ENCODE measurements around the gene ZNF425. TPM values are rescaled to one million over a fixed set of nuclear protein-coding genes. Genes with fewer than 3 reads are reported as not detected.

ZNF425 gene
- total RNA-seq, 6 donors from 2014 or later: 1.4 to 3.1 (median 1.8) TPM

GRCh38 chr7:149081914-149082313 lies 44.2 kb downstream of the ZNF425 start:
- Histone ChIP-seq H3K27ac (no peak overlapping the region), H3K4me3 (no peak overlapping the region), H3K36me3 (peaks cover 0 to 14% (median 0%) of the 10 kb centered on the region in 4 donors), H3K4me1 (no peaks in the 10 kb centered on the region), H3K9me3 (no peaks in the 10 kb centered on the region), H3K27me3 (no peaks in the 10 kb centered on the region)
- 88 to 95% methylated on average over 6 of the region's 6 CpGs for WGBS, 2 donors
- DNase-seq (no peak), ATAC-seq (ENCODE audit: low FRiP score in 2 of 2) (no peak)
- TF ChIP-seq CTCF (IDR thresholded peaks at IDR 0.05): no peak
- no peak for TF ChIP-seq POLR2AphosphoS5 (IDR thresholded peaks at IDR 0.05)
- no peak for TF ChIP-seq POLR2A (IDR thresholded peaks at IDR 0.05)
- TF ChIP-seq EP300 (IDR thresholded peaks at IDR 0.05): no peak

DNA sequence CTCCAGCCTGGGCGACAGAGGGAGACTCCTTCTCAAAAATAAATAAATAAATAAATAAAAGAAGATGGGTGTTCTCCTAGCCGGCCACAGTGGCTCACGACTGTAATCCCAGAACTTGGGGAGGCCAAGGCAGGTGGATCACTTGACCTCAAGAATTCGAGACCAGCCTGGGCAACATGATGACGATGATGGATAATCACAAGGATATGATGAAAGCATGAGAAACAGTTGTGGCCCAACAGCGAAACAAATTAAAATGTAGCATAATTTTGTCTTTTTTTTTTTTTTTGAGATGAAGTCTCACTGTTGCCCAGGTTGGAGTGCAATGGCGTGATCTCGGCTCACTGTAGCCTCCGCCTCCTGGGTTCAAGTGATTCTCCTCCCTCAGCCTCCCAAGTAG lies 48.5 kb downstream of the ZNF425 start:
- no peak for TF ChIP-seq POLR2AphosphoS5 (IDR thresholded peaks at IDR 0.05)
- no peak for TF ChIP-seq POLR2A (IDR thresholded peaks at IDR 0.05)
- TF ChIP-seq EP300 (IDR thresholded peaks at IDR 0.05): no peak
- TF ChIP-seq CTCF (IDR thresholded peaks at IDR 0.05): no peak
- Histone ChIP-seq H3K36me3 (peaks cover 0 to 23% (median 3%) of the 10 kb centered on the region in 4 donors), H3K27ac (no peak overlapping the region), H3K27me3 (no peaks in the 10 kb centered on the region), H3K4me1 (no peaks in the 10 kb centered on the region), H3K9me3 (no peaks in the 10 kb centered on the region), H3K4me3 (no peak overlapping the region)
- WGBS, 2 donors: 79 to 85% methylated on average over 9 of the region's 9 CpGs
- ATAC-seq (ENCODE audit: low FRiP score in 2 of 2) (no peak), DNase-seq (no peak)

DNA sequence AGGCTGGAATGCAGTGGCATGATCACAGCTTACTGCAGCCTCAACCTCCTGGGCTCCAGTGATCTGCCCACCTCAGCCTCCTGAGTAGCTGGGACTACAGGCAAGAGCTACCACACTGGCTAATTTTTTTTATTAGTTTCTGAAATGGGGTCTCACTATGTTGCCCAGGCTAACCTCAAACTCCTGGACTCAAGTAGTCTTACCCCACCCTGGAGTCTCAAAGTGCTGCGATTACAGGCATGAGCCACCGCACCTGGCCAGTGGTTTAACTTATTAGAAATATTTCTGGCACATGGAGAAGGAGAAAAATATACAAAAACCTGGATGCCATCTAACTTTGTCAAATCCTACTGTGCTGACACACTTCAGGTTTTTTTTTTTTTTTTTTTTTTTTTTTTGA lies 50.8 kb downstream of the ZNF425 start:
- H3K9me3 ChIP-seq: no peaks in the 10 kb centered on the region
- 96 to 100% methylated on average over 2 of the region's 2 CpGs for WGBS, 2 donors
- H3K4me3 ChIP-seq: no peak overlapping the region
- ATAC-seq (ENCODE audit: low FRiP score in 2 of 2) (no peak), DNase-seq (no peak)
- peaks cover 8 to 45% (median 25%) of the 10 kb centered on the region in 4 donors for H3K36me3 ChIP-seq
- H3K27me3 ChIP-seq: no peaks in the 10 kb centered on the region
- no peaks in the 10 kb centered on the region for H3K4me1 ChIP-seq
- TF ChIP-seq POLR2AphosphoS5 (IDR thresholded peaks at IDR 0.05) (no peak), CTCF (IDR thresholded peaks at IDR 0.05) (no peak), EP300 (IDR thresholded peaks at IDR 0.05) (no peak), POLR2A (IDR thresholded peaks at IDR 0.05) (no peak)
- H3K27ac ChIP-seq: no peak overlapping the region

- WGBS, 2 donors: 73 to 83% methylated on average over 3 of the region's 3 CpGs
- no peak for ATAC-seq (ENCODE audit: low FRiP score in 2 of 2)
- H3K36me3 ChIP-seq: peaks cover 8 to 43% (median 28%) of the 10 kb centered on the region in 4 donors
These were observed 51.8 kb downstream of the ZNF425 start for GRCh38 chr7:149074116-149074885.

More at GRCh38 chr7:149074116-149074885, 51.8 kb downstream of the ZNF425 start:
- no peaks in the 10 kb centered on the region for H3K9me3 ChIP-seq
- H3K4me3 ChIP-seq: no peak overlapping the region
- no peak for TF ChIP-seq EP300 (IDR thresholded peaks at IDR 0.05)
- TF ChIP-seq POLR2A (IDR thresholded peaks at IDR 0.05): no peak
- no peak for TF ChIP-seq POLR2AphosphoS5 (IDR thresholded peaks at IDR 0.05)
- no peak for TF ChIP-seq CTCF (IDR thresholded peaks at IDR 0.05)
- no peaks in the 10 kb centered on the region for H3K4me1 ChIP-seq
- no peak for DNase-seq
- no peak overlapping the region for H3K27ac ChIP-seq
- H3K27me3 ChIP-seq: no peaks in the 10 kb centered on the region

Data from upper lobe of left lung (tissue), 6 donors.